Measurements from ENCODE around the gene GRM7. TPM values are rescaled to one million over a fixed set of nuclear protein-coding genes. Genes with fewer than 3 reads are reported as not detected.

Gene GRM7
- total RNA-seq, 2 donors from 2014 or later = 0.68 to 3.9 TPM

DNA sequence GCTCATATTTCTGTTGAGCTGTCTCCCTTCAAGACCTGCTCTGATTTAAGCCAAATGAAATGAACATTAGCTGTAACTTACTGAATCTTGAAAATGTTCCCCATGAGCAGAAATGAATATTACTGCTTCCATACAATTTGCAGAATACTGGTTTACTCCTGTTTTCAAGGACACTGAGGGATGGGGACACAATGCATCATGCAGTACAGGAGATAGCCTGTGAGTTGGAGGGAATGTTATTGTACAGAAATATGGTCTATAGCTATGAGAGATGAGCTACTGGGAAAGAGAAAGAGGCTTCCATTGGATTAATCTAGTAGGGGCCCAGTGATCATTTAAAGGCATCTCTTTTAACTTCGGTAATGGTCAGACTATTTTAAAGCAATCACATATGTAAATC is 798.2 kb downstream of the GRM7 start:
- H3K27ac ChIP-seq = no peak overlapping the region
- TF ChIP-seq, protein P1, sequence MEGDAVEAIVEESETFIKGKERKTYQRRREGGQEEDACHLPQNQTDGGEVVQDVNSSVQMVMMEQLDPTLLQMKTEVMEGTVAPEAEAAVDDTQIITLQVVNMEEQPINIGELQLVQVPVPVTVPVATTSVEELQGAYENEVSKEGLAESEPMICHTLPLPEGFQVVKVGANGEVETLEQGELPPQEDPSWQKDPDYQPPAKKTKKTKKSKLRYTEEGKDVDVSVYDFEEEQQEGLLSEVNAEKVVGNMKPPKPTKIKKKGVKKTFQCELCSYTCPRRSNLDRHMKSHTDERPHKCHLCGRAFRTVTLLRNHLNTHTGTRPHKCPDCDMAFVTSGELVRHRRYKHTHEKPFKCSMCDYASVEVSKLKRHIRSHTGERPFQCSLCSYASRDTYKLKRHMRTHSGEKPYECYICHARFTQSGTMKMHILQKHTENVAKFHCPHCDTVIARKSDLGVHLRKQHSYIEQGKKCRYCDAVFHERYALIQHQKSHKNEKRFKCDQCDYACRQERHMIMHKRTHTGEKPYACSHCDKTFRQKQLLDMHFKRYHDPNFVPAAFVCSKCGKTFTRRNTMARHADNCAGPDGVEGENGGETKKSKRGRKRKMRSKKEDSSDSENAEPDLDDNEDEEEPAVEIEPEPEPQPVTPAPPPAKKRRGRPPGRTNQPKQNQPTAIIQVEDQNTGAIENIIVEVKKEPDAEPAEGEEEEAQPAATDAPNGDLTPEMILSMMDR (IDR thresholded peaks at IDR 0.05) = no peak
- peaks cover 9 to 10% of the 10 kb centered on the region in 2 donors for H3K4me1 ChIP-seq (ENCODE audit: control insufficient read depth in 1 of 2, low read depth in 2 of 2)
- no peak for ATAC-seq (ENCODE audit: insufficient number of reproducible peaks, low FRiP score, low read depth)
- no peaks in the 10 kb centered on the region for H3K9me3 ChIP-seq
- H3K36me3 ChIP-seq = no peaks in the 10 kb centered on the region
- H3K27me3 ChIP-seq (replicated peaks; ENCODE audit: insufficient read depth) = no peaks in the 10 kb centered on the region
- H3K4me3 ChIP-seq = no peak overlapping the region
- no peak for DNase-seq (ENCODE audit: low spot score)

DNA sequence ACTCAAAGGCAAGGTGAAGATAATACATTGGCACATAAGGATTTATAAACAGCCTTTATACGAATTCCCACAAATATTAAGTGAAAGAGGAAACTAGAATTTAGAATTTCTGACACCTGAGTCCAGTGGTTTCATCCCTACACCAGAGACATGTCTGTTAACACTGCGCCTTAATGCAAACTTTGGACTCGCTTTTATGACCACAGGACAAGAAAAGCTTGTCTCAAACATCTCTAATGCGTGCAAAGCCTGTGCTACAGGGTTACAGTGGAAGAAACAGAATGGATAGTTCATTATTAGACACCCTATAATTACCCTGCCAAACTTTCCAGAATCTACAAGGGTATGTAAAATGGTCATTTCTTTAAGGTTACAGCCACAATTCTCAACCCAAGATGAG is 802.9 kb downstream of the GRM7 start:
- H3K36me3 ChIP-seq = no peaks in the 10 kb centered on the region
- no peak overlapping the region for H3K4me3 ChIP-seq
- ATAC-seq (ENCODE audit: insufficient number of reproducible peaks, low FRiP score, low read depth) = no peak
- TF ChIP-seq, protein P1 (IDR thresholded peaks at IDR 0.05) = no peak
- H3K27ac ChIP-seq = no peak overlapping the region
- H3K27me3 ChIP-seq (replicated peaks; ENCODE audit: insufficient read depth) = no peaks in the 10 kb centered on the region
- DNase-seq (ENCODE audit: low spot score) = no peak
- H3K4me1 ChIP-seq (ENCODE audit: control insufficient read depth in 1 of 2, low read depth in 2 of 2) = no peaks in the 10 kb centered on the region
- H3K9me3 ChIP-seq = no peaks in the 10 kb centered on the region

DNA sequence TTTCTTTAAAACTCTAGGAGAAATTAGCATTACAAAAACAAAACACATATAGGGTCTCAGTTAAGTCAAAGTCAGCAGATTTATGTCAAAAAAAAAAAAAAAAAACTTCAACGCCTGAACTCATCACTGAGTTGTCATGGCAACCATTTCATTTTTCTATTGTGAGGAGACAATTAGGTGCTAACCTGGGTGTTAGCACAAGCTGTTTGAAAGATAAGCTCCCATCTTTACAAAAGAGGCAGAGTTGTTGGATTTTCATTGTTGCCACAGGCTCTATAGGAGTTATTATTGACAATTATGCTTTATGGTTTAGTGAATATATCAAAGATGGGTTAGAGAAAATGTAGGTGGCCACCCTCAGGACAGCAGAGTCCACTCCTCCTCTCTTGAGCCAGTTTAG is 806.9 kb downstream of the GRM7 start:
- ATAC-seq (ENCODE audit: insufficient number of reproducible peaks, low FRiP score, low read depth) (no peak), DNase-seq (ENCODE audit: low spot score) (no peak)
- Histone ChIP-seq H3K27ac (no peak overlapping the region), H3K4me3 (no peak overlapping the region), H3K9me3 (no peaks in the 10 kb centered on the region), H3K4me1 (ENCODE audit: control insufficient read depth in 1 of 2, low read depth in 2 of 2) (no peaks in the 10 kb centered on the region), H3K27me3 (replicated peaks; ENCODE audit: insufficient read depth) (no peaks in the 10 kb centered on the region), H3K36me3 (no peaks in the 10 kb centered on the region)
- TF ChIP-seq, protein P1 (IDR thresholded peaks at IDR 0.05) = no peak

DNA sequence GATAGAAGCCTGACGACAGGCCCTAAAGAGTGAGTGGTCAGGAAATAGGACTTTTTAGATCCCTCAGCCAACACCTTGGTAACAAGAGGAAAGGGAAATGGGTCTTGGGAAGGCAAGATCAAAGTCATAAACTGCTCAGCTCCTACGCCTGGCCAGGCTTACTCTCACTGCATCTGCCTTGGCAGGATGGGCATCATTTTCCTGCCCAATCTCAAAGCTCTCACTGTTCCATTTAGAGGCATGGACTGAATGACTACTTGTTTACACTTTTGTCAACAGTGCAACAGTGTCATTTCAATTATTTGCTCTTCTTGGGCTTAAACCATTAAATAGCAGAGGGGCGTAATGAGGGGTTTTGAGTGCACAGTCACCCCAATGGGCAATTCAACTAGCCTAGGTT is 808.7 kb downstream of the GRM7 start:
- Histone ChIP-seq H3K4me1 (ENCODE audit: control insufficient read depth in 1 of 2, low read depth in 2 of 2) (no peaks in the 10 kb centered on the region), H3K27me3 (replicated peaks; ENCODE audit: insufficient read depth) (no peaks in the 10 kb centered on the region), H3K4me3 (no peak overlapping the region), H3K27ac (no peak overlapping the region), H3K36me3 (no peaks in the 10 kb centered on the region), H3K9me3 (no peaks in the 10 kb centered on the region)
- no peak for ATAC-seq (ENCODE audit: insufficient number of reproducible peaks, low FRiP score, low read depth)
- TF ChIP-seq, protein P1 (IDR thresholded peaks at IDR 0.05) = no peak
- no peak for DNase-seq (ENCODE audit: low spot score)

DNA sequence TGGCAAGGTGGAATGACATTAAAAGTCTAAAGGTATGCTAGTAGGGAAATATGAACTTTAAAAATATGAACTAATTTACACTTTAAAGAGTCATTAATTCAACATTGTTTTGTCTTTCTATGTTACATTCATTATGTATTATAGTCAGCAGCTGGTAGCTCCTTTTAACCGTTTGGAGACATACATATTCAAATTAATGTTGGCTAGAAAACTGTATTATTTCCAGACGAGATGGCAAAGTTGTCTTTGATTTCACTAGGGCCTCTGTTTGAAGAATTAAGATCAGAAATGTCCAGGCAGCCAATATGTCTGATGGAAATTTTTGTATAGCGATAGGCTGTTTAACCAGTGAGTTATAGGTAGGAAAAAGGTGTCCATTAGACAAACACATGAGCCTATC is 817.6 kb downstream of the GRM7 start:
- Histone ChIP-seq H3K36me3 (no peaks in the 10 kb centered on the region), H3K27me3 (replicated peaks; ENCODE audit: insufficient read depth) (no peaks in the 10 kb centered on the region), H3K4me1 (ENCODE audit: control insufficient read depth in 1 of 2, low read depth in 2 of 2) (peaks cover 9 to 12% of the 10 kb centered on the region in 2 donors), H3K9me3 (no peaks in the 10 kb centered on the region), H3K4me3 (no peak overlapping the region), H3K27ac (no peak overlapping the region)
- ATAC-seq (ENCODE audit: insufficient number of reproducible peaks, low FRiP score, low read depth) (no peak), DNase-seq (ENCODE audit: low spot score) (no peak)
- TF ChIP-seq, protein P1 (IDR thresholded peaks at IDR 0.05) = no peak

Data from thoracic aorta (tissue), 2 donors.